ENCODE measurements around the gene LRRC19.
A peak's percentile ranks its signal among the peaks of the same experiment; 100 is the strongest.

LRRC19 gene, protein sequence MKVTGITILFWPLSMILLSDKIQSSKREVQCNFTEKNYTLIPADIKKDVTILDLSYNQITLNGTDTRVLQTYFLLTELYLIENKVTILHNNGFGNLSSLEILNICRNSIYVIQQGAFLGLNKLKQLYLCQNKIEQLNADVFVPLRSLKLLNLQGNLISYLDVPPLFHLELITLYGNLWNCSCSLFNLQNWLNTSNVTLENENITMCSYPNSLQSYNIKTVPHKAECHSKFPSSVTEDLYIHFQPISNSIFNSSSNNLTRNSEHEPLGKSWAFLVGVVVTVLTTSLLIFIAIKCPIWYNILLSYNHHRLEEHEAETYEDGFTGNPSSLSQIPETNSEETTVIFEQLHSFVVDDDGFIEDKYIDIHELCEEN

DNA sequence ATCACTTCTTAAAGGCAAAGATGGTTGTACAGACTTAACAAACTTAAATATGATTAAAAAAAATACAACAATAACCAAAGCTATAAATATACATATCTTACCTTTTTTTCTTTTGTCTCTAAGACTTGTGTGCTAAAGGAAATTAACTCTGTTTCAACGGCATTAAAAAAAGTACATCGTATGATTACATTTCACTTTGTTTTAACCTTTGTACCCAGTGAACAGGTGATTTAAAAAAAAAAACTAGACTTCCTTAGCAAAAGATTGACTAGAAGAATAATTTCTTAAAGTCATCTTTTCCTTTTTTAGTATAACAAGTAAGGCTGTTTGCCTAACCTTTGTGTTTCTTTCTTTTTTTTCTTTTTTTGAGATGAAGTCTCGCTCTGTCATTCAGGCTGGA is at the start of gene LRRC19:
LRRC19 (minus strand) TSS at position 182 of the 400 bp plus-strand sequence. CDS start 5,978 bp downstream, outside the sequence.
- DNase-seq, result no peak

DNA sequence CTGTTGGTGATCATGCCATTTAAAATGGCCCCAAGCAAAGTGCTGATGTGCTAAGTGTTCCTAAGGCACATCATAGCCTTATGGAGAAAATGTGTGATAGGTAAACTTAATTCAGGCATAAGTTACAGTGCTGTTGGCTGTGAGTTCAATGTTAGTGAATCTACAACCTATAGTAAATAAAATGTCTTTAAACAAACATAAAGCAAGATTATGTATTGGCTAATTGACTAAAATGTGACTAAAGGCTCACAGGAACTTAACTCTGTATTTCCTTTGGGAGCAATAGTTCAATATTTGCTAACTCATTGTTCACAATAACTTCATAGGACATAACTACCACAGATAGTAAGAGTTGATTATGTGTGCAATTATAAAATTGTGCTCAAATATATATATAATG is 49.4 kb upstream of the LRRC19 start:
- DNase-seq, result no peak

DNA sequence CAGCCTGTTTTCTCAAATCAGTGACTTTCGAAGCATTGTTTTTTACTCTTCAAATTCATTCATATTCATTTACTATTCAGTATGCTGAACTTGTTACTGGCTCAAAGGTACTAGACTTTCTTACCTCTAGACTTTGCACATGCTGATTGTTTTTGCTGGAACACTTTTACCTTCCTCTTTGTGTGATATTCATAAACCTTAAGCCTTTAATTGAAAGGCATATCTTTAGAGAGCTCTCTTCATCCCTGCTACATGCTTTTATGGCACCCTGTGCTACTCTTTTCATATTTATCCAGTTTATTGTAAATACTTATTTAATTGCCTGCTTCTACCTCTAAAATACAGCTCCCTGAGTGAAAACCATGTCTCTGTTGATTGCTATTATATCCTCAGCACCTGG is 48.7 kb upstream of the LRRC19 start:
- DNase-seq, result no peak

DNA sequence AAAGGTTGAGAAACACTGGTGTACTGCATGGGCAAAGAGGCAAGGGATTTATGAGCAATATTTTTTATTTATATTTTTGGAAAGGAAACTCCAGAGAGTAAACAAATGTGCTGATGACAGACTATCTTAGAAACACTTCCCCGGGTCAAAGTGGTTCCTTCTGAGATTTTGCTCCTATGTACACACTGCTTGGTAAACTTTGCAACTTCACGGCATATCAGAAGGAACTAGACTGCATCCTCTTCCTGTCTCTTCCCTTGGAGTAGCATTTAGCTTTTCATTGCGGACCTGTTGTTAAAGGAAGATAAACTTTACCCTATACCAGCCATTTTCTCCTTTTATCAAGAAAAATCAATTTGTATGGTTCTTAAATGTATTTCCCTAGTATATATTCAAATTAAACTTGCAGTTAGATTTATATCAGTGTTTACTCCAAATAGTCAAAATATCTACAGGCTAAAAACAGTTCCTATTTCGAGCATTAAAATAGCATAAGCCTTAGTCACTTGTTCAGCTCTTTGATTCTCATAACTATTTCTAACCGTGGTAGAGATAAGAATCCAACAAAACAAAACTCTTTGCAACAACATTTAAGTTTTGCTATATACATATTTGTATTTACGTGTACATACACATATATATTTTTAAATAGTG is 48.0 kb upstream of the LRRC19 start:
- DNase-seq, result no peak

DNA sequence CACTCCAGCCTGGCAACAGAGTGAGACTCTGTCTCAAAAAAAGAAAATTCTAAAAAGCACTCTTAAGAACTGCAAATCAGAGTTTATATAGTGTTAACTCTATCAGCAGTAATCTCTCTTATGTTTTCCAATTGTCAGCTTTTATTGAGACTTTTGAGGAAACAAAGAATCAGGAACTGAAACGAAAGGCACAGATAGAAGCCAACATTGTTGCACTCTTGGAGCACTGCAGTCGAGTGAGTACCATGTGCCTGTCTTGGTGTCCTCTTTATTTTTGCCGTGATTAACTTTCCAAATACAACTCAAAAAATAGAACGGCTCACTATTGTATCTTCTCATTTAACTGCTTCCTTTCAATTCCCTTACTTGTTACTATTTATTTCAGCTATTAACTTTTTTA is 41.7 kb upstream of the LRRC19 start:
- no peak for DNase-seq

DNA sequence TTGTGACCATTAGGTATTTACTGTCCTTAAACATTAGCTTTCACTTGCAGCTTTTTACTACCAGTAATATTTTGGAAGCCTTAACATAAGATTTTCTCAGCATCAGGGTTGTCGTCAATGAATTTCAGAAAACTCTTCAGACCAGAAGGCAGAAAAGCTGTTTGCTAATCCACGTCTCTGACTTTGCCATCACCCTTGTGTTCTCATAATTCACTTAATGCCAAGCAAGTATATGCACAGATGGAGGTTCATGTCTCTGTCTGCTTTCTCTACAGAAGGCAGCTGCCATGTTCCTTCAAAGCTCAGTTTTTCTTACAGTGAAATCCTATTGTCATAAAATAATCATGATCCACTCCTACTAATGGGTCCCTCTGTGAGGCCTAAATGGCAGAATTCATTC is 37.7 kb upstream of the LRRC19 start:
- DNase-seq, result no peak

DNA sequence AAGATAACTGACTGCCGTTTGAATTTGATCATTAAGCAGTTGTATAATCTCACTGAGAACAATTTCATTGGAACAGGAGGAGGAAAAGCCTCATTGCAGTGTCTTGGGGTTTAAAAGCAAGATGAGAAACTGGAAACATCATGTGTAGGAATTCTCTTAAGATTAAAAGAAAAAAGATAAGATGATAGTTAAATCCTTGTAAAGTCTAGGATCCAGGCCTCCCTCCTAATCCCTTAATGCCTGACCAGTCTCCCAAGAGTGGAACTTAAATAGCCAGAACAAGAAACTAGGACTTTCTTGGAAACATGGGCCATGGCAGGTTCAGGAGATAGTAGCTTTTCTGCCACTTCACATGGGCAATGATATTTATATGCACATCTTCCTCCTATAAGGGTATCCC is 37.0 kb upstream of the LRRC19 start:
- no peak for DNase-seq

DNA sequence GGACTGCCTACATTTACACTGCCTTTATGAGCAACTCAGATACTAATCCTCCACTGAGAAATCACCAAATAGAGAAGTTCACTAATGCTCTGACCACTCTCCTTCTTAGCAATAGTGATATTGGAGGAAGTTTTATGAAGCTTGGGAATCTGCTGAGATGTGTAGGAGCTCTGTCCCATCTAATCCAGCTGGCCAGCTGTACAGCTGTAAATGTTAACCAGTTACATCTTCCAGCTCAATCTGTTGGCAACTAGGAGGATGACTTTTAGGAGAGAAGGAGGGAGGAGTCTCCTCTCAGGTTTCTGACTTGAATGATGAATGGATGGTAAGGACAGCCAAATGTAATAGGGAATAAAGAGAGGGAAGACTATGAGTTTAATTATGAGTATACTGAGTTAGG is 36.3 kb upstream of the LRRC19 start:
- DNase-seq, result no peak

DNA sequence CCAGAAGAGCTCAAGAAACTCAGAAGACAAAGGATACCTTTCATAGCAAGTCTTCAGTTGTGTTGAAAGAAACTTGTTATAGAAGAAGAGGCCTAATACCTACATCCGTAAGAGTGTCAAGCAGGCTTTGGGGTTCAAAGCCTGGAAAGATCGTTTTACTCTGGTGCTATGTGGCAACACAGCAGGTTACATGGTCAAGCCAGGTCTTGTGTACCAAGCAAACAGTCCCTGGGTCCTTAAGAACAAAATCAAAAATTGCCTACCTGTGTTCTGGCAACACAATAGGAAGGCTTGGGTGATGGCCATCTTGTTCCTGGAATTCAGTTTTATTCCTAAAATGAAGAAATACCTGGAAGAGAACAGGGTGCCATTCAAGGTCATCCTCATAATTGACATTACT is 32.0 kb upstream of the LRRC19 start:
- DNase-seq, result no peak

DNA sequence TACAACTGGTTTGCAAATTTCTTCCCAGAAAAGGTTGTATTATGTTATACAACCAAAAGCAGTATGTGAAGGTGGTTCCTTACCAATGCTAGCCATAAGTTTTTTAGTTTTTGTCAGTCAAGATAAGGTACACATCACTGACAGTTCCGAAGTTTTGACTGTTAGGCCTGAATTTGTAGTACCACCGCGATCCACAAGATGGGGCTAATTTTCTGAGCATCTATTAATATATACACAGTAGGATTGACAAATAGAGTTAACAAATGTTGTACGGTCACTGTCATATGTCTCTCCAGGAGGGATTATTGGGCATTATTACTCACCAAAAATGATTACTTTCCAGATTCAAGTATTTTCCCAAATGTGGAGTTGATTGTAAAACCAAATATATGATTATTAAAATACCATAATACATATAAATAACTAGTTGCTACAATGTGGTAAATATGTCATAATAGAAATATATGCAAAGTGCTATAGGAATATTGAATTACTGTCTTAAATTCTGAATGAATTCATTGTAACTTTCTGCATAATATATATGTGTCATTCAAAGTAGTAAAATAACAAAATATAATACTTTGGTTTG is 28.4 kb upstream of the LRRC19 start:
- DNase-seq, result peak; percentile 51

DNA sequence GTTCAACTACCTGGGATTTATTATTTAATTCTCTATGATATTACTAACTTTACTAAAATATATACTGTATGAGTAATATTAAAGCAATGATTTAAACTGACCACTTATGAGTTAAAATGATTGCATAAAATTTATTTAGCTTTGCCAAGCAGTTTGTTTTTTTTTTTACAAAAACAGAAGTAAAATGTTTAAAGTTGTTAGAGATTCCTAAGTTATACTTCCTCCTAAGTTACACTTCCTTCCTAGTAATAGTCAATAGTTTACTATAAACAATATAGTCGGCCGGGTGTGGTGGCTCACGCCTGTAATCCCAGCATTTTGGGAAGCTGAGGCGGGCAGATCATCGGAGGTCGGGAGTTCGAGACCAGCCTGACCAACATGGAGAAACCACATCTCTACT is 23.7 kb upstream of the LRRC19 start:
- no peak for DNase-seq

DNA sequence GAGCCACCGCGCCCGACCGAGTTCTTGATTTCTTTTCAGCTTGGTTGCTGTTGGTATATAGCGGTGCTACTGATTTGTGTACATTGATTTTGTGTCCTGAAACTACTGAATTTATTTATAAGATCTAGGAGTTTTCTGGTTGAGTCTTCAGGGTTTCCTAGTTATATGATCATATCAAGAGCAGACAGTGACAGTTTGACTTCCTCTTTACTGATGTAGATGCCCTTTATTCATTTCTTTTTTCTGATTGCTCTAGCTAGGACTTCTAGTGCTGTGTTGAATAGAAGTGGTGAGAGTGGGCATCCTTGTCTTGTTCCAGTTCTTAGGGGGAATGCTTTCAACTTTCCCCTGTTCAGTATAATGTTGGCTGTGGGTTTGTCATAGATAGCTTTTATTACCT is 17.4 kb upstream of the LRRC19 start:
- DNase-seq, result no peak

DNA sequence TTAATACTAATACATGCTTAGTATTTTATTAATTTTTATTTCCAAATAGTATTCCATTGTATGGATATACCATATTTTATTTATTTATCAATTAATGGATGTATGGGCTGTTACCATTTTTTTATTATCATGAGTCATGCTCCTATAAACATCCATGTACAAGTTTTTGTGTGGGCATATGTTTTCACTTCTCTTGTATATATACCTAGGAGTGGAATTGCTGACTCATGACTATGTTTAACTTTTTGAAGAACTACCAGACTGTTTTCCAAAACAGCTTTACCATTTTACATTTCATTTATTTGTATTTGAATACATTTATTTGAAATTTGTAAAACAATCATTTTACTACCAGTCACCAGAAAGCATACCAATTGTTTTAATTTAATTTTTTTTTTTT is 14.1 kb upstream of the LRRC19 start:
- DNase-seq, result no peak

DNA sequence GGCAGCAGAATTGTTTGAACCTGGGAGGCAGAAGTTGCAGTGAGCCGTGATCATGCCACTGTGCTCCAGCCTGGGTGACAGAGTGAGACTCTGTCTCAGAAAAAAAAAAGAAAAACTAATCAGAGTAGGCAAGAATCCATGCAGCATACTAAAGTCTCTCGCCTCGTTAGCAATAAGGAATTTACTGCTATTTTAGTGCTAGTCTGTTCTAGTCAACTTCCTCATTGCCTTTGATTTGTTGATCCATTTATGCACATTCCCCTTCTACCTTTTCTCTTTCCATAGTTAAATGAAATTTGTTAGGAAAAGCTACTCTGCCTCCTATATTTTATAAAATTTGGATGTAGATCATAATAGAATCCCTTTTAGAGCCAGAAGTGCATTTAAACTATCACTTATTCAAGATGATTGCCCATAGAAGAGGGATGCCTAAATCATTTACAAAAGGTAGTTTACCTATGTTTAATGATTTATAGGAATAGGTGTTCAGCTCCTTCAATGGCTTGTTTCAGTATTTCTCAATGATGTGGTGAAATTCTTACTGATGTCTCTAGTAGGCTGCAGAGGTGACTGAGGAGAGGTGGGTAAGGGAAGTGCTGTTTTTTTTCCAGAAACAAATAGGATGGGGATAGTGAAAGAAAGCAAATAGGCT is 1.9 kb downstream of the LRRC19 start:
- no peak for DNase-seq

DNA sequence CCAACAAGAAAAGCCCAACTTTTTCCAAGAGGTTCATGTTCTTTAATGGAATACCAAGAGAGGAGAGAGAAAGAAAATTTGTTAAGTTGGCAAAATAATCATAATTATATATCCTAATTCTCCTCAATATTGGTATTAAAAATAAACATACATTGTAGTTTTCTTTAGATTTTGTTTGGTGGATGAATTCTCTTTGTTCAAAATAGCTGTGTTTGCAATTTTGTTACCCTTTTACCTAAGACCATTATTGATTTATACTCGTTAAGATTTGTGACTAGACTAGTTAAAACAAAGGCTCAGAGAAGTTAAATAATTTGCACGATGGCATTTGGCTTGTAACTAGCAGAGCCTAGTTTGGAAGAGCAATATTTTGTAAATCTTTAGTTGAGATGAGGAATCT is 9.7 kb downstream of the LRRC19 start:
- no peak for DNase-seq

DNA sequence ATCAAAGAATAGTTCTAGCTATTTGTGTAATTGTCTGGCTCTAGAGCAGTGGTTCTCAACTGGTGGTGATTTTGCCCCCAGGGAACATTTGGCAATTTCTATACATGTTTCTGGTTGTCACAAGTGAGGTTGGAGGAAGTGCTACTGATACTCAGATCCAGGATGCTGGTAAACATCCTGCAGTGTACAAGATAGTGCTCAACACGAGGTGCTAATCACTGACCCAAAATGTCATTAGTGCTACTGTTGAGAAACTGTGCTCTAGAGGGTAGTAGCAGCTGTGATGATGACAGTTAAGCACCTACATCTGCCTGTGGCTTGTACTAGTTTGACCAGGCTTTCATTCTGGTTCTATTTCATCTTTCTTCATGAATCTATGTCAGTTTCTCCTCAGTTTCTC is 22.1 kb downstream of the LRRC19 start:
- DNase-seq, result no peak

DNA sequence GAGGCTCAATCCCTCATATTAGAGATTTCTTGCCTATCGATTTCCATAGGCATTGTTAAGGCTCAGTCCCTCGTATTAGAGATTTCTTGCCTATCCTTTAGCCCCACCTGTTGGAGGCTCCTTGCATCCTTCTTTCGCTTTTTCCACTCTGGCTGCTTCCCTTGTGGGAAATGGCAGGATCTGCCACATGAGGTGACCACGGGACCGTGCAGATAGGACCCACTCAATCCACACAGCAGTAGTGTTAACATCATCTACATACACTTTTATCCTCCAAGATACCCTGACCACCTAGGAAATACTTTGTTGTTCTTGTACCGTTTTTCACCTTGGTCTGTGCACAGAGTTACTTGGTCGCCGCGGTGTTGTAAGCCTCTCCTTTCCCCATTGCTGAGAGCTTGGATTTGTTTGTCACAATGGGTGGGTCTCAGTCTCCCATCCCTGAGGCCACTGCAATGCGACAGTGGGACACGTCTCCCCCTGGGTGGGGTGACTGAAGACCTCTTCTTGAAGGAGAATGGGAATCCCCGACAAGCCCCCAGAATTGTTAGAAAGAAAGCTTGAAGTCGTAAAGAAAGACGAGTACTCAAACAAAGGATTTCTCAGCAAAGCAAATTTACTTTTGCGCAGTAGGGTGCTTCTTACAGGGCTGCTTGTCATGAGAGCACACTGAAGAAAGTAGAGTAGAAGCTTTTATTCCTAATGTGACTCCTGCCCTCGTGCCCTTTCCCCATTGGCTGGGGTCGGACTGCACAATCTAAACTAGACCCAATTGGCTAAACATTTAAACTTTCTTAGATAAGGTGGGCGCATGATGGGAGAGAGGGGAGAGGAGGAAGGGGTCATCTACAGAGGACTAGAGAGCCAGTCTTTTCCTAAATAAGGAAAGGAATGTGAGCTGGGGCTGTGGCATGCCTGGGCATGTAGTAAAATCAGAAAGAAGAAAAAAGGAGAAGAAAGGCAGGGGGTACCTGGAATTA is 29.5 kb downstream of the LRRC19 start:
- DNase-seq, result no peak

DNA sequence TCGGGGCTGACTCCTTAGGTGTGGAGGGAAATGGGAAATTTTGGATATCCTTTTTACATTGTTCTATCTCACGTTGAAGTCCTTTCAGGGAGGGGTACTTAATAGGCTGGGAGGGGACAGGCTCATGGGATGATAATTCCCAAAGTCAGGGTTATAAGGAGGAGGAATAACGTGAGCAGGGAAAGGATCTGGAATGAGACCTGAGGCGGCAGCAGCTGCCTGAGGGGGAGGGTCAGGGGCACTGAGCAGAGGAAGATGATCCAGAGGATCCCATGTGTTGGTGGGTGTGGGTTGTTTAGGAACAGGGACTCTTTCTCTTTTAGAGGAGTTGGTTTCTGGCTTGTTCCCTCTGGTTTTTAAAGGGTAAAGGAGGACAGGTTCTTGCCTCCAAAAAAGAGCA is 30.5 kb downstream of the LRRC19 start:
- no peak for DNase-seq

DNA sequence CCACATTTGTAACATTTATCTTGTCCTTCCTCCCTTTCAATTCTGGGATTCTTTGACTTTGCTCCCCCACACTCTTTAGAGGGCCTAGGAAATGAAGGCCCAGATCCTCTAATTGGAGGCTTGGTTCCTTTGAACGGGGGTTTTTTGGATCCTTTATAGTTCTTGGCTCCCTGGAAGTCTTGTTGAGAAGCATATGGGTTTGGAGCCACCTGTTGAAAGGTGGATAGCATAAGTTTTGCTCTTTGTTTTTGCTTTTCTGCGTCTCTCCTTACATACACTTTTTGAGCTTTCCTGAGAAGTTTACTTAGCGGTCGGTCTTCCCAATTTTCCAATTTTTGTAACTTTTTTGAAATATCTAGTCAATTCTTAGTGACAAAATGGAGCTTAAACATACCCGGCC is 31.5 kb downstream of the LRRC19 start:
- DNase-seq, result no peak

DNA sequence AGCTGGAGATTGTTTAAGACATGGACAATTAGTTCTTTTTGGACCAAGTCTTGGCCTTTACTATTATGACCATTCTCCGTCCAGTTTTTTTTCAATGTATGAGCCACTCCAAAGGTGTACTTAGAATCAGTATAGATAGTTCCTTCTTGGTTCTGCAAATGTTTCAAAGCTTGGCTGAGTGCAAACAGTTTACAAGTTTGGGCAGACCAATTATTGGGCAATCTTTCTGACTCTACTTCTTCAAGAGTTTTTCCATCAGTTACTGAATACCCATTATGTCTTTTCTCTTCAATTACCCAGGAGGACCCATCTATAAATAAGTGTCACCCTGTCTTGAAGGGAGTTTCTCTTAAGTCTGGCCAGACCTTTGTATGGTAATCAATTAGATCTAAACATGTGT is 33.8 kb downstream of the LRRC19 start:
- no peak for DNase-seq

DNA sequence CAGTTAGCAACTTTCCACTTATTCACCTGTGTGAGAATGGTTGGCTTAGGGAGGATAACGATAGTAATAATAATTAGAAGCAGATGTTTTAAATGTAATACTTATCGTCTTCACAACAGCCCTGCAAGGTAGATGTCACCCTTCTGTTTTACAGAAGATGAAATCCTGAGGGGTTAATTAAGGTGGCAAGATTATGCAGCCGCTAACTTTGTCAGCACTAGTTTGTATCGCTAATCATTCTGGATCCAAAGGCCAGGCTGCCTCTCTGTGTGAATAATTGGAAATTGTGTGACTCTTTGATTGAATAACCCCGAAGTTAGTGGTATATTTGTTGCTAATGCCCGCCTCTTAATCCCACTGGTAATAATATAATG is 48.6 kb downstream of the LRRC19 start:
- no peak for DNase-seq

Data from NCI-H146 (cell line).